Lower leg skin (tissue), 4 donors: ENCODE data around the gene GTSE1. TPM values are rescaled to one million over a fixed set of nuclear protein-coding genes. Genes with fewer than 3 reads are reported as not detected.

Experiments
- DNase-seq, 2 donors: peaks; one replicate each; pipeline ENCODE4 v3.0.0-alpha.2; 2019; ENCODE audit warnings: low spot score in 2 of 2
- H3K4me3 ChIP-seq: fragments of 200-600 bp; sonication (generic); 2 replicates; pipeline ENCODE4 v1.5.1; 2017; ENCODE audit warnings: mild to moderate bottlenecking, low read depth; ENCODE audit not compliant: poor library complexity, severe bottlenecking
- POLR2A ChIP-seq, 2 donors: fragments of 450-650 bp; IDR thresholded peaks; one replicate each; pipeline ENCODE4 v1.6.1; 2016 to 2017; ENCODE audit warnings: antibody characterized with exemption in 2 of 2, mild to moderate bottlenecking in 1 of 2, moderate library complexity in 1 of 2
- WGBS, 2 donors: methylation state at CpG; one replicate each; pipeline ENCODE4 v1.1.5; 2018; 5-methylcytosine and 5-hydroxymethylcytosine counted together
- intact Hi-C: fragments of 100-400 bp; cut with DNase I; formaldehyde crosslinking; loops from one replicate; pipeline ENCODE4 v1.15.0; 2023; ENCODE audit warnings: low total_unique reads
- total RNA-seq, 4 donors: library from RNA; depleted of rRNA; stranded (reverse); fragments of >200 nt; gene quantifications; one replicate each; pipeline ENCODE4 v1.1.0, GENCODE V29; 2016
- TF ChIP-seq, protein P1 (sequence below), 3 donors: fragments of 450-650 bp; IDR thresholded peaks; one replicate each; pipeline ENCODE4 v1.5.1; 2016; ENCODE audit warnings: antibody characterized with exemption in 3 of 3, mild to moderate bottlenecking in 3 of 3, moderate library complexity in 2 of 3

GTSE1 gene
- total RNA-seq, 4 donors from 2014 or later = 0.44 to 1.5 (median 0.91) TPM

GRCh38 chr22:46370584-46371291 is 74.1 kb downstream of the GTSE1 start:
- WGBS, 2 donors = 82 to 86% methylated on average over 15 of the region's 15 CpGs
- intact Hi-C loops = no loop called here
- DNase-seq = no peak
- H3K4me3 ChIP-seq = no peak overlapping the region
- TF ChIP-seq, protein P1, sequence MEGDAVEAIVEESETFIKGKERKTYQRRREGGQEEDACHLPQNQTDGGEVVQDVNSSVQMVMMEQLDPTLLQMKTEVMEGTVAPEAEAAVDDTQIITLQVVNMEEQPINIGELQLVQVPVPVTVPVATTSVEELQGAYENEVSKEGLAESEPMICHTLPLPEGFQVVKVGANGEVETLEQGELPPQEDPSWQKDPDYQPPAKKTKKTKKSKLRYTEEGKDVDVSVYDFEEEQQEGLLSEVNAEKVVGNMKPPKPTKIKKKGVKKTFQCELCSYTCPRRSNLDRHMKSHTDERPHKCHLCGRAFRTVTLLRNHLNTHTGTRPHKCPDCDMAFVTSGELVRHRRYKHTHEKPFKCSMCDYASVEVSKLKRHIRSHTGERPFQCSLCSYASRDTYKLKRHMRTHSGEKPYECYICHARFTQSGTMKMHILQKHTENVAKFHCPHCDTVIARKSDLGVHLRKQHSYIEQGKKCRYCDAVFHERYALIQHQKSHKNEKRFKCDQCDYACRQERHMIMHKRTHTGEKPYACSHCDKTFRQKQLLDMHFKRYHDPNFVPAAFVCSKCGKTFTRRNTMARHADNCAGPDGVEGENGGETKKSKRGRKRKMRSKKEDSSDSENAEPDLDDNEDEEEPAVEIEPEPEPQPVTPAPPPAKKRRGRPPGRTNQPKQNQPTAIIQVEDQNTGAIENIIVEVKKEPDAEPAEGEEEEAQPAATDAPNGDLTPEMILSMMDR (IDR thresholded peaks at IDR 0.05) = no peak

DNA sequence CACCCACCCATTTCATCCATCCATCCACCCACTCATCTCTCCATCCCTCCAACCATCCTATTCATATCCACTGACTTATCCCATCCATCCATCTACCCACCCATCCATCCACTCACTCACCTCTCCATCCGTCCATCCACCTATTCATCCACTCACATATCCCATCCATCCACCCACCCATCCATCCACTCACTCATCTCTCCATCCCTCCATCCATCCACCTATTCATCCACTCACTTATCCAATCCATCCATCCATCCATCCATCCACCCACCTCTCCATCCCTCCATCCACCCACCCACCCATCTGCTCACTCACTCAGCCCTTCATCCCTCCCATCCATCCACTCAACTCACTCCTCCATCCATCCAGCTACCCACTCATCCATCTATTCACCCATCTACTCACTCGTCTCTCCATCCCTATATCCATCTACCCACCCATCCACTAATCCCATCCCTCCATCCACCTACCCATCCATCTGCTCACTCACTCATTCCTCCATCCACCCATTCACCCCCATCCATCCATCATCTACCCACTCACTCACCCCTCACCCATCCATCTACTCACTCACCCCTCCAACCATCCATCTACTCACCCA is 75.1 kb downstream of the GTSE1 start:
- no peak for DNase-seq
- no peak overlapping the region for H3K4me3 ChIP-seq
- 90 to 92% methylated on average over 2 of the region's 2 CpGs for WGBS, 2 donors
- intact Hi-C loops = no loop called here
- TF ChIP-seq POLR2A (IDR thresholded peaks at IDR 0.05) = no peak
- TF ChIP-seq, protein P1 (IDR thresholded peaks at IDR 0.05) = no peak

GRCh38 chr22:46372686-46373085 is 76.0 kb downstream of the GTSE1 start:
- no peak overlapping the region for H3K4me3 ChIP-seq
- WGBS, 2 donors = 95 to 97% methylated on average over 16 to 18 of the region's 18 CpGs
- intact Hi-C loops = no loop called here
- no peak for TF ChIP-seq POLR2A (IDR thresholded peaks at IDR 0.05)
- TF ChIP-seq, protein P1 (IDR thresholded peaks at IDR 0.05) = no peak
- no peak for DNase-seq

DNA sequence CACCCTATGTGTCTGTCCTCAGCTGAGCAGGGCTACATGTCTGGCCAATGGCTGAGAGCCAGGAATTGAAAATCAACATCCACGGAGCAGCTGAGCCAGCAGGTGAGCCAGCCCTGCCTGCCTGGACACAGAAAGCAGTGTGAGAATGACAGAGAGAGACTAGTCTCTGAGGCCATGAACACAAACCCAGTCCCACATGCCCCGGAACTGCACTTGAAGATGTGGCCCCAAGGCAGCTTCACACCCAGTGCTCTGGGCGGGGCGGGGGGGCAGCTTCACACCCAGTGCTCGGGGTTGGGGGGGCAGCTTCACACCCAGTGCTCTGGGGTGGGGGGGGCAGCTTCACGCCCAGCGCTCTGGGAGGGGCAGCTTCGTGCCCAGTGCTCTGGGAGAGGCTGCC is 76.5 kb downstream of the GTSE1 start:
- DNase-seq = no peak
- H3K4me3 ChIP-seq = no peak overlapping the region
- intact Hi-C loops = no loop called here
- 26 to 27% methylated on average over 1 to 7 of the region's 8 CpGs for WGBS, 2 donors
- no peak for TF ChIP-seq POLR2A (IDR thresholded peaks at IDR 0.05)

- 58% methylated on average over 31 of the region's 31 CpGs for WGBS, 2 donors
- intact Hi-C loops = no loop called here
- no peak for DNase-seq
- no peak overlapping the region for H3K4me3 ChIP-seq
- TF ChIP-seq, protein P1 (IDR thresholded peaks at IDR 0.05) = no peak
- no peak for TF ChIP-seq POLR2A (IDR thresholded peaks at IDR 0.05)
Measured at GRCh38 chr22:46373921-46374662, 77.4 kb downstream of the GTSE1 start.
